ENCODE data around the gene PCYT2. TPM values are rescaled to one million over a fixed set of nuclear protein-coding genes. Genes with fewer than 3 reads are reported as not detected.

PCYT2 gene
- total RNA-seq, 4 donors from 2014 or later = 18.4 to 45.8 (median 34.4) TPM

DNA sequence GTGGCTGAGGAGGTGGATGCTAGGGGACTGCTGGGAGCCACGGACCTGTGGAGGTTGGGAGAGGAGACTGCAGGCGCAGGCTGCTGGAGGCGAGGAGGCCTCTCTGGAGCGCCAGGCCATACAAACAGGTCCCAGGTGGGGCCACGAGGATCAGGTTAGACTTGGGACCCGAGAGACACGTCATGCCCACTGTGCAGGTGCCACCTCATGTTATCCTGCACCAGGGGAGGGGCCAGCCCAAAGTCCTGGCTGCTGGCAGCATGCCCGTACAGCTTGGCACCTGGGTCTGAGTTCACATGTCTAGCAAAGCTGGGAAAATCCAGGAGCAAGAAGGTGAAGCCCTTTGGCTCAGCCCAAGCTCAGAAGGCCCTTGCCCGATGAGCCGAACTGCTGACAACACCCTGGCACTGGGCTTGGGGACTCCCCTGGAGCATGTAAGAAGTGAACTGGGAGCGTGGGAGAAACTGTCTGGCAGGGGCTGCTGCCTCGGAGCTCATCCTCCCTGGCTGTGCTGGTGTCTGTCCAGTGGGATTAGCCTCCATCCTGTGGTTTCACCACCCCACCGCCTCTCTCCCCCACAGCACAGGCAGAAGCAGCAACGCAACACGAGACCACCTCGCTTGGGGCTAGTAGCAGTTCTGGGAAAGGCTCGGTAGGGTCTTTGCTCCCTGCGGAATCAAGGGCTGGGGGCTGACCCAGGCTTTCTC, 45.3 kb downstream of the PCYT2 start:
- Histone ChIP-seq H3K27ac (peak overlapping the region in 3 of 4 donors; percentile 27 to 99 (median 98)), H3K4me1 (peaks cover 0 to 74% (median 36%) of the 10 kb centered on the region in 3 donors)
- WGBS, 2 donors (ENCODE audit: low coverage in 1 of 2) = no CpG with 5 or more reads among the region's 18 CpGs

DNA sequence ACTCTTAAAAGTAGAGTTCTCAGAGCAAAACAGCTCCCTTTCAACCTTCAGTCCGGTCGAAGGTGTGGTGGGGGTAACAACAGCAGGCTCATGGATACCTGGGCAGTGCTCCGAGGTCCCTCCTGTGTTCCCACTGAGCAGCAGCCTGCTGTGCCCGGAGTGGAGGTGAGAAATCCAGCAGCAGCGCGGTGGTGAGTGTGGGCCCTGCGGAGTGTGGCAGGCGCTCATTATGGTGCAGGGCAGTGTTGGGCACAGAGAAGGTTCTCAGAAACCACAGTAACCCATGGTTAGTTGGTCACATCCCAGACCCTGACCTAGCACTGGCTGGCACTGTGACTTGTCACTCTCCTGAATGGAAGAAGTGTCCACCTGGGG, 45.9 kb downstream of the PCYT2 start:
- no peak for ATAC-seq
- WGBS, 2 donors (ENCODE audit: low coverage in 1 of 2) = 93 to 100% methylated on average over 3 to 6 of the region's 8 CpGs
- H3K4me1 ChIP-seq = peaks cover 0 to 72% (median 36%) of the 10 kb centered on the region in 3 donors
- H3K4me3 ChIP-seq = no peak overlapping the region
- TF ChIP-seq EP300 (IDR thresholded peaks at IDR 0.05) = no peak
- TF ChIP-seq POLR2A (IDR thresholded peaks at IDR 0.05) = no peak
- TF ChIP-seq, protein P1, sequence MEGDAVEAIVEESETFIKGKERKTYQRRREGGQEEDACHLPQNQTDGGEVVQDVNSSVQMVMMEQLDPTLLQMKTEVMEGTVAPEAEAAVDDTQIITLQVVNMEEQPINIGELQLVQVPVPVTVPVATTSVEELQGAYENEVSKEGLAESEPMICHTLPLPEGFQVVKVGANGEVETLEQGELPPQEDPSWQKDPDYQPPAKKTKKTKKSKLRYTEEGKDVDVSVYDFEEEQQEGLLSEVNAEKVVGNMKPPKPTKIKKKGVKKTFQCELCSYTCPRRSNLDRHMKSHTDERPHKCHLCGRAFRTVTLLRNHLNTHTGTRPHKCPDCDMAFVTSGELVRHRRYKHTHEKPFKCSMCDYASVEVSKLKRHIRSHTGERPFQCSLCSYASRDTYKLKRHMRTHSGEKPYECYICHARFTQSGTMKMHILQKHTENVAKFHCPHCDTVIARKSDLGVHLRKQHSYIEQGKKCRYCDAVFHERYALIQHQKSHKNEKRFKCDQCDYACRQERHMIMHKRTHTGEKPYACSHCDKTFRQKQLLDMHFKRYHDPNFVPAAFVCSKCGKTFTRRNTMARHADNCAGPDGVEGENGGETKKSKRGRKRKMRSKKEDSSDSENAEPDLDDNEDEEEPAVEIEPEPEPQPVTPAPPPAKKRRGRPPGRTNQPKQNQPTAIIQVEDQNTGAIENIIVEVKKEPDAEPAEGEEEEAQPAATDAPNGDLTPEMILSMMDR (IDR thresholded peaks at IDR 0.05) = no peak
- no peak for TF ChIP-seq POLR2AphosphoS5 (IDR thresholded peaks at IDR 0.05)
- H3K27ac ChIP-seq = peak overlapping the region in 3 of 4 donors; percentile 27 to 99 (median 98)
- no peaks in the 10 kb centered on the region for H3K9me3 ChIP-seq
- H3K36me3 ChIP-seq = peaks cover 0 to 42% of the 10 kb centered on the region in 2 donors
- H3K27me3 ChIP-seq = no peaks in the 10 kb centered on the region

More for the DNA sequence above, 45.3 kb downstream of the PCYT2 start:
- Histone ChIP-seq H3K9me3 (no peaks in the 10 kb centered on the region), H3K4me3 (no peak overlapping the region), H3K27me3 (no peaks in the 10 kb centered on the region), H3K36me3 (peaks cover 0 to 42% of the 10 kb centered on the region in 2 donors)
- TF ChIP-seq POLR2A (IDR thresholded peaks at IDR 0.05) (no peak), POLR2AphosphoS5 (IDR thresholded peaks at IDR 0.05) (no peak), EP300 (IDR thresholded peaks at IDR 0.05) (no peak)
- TF ChIP-seq, protein P1 (IDR thresholded peaks at IDR 0.05) = no peak
- no peak for ATAC-seq

DNA sequence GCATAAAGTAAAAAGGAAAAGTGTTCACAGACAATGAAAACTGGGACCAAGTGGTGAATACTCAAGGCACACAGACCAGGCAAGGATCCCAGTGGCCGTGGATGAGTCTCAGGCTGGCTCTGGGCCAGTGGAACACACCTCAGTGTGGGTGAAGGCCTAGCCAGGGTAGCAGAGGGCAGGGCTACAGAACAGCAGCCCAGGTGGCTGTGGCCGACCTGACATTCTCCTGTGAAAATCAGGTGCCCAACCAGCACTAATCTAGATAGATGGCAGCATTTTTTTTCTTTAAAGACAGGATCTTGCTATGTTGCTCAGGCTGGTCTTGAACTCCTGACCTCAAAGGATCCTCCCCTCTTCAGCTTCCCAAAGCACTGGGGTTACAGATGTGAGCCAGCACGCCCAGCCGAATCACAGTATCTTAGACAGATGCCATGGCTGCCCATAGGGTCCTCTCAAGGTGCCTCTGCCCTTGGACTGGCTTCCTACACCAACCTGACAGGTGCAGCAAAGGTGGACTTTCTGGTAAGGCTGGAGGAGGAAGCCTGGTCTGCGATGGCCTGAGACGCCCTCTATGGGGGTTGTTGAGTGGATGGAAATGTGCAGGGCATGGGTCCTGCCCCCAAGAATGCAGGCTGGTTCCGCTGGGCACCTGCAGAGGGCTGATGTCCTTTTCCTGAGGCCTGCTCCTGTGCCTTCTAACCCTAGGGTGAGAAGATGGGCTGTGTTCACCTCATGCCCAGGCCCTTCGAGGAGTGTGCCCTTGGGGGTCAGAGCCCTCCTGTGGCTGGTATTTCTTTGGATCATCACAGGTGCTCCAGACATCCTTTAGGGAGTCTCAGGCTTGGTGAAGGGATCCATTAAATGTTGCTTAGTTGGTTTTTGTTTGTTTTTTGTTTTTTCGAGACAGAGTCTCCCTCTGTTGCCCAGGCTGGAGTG, 47.1 kb downstream of the PCYT2 start:
- no peak for TF ChIP-seq POLR2A (IDR thresholded peaks at IDR 0.05)
- TF ChIP-seq, protein P1 (IDR thresholded peaks at IDR 0.05) = no peak
- no peak for TF ChIP-seq EP300 (IDR thresholded peaks at IDR 0.05)
- TF ChIP-seq POLR2AphosphoS5 (IDR thresholded peaks at IDR 0.05) = no peak
- peaks cover 0 to 69% (median 30%) of the 10 kb centered on the region in 3 donors for H3K4me1 ChIP-seq
- H3K36me3 ChIP-seq = peaks cover 0 to 34% of the 10 kb centered on the region in 2 donors
- H3K27ac ChIP-seq = peak overlapping the region in 2 of 4 donors; percentile 6 to 22
- 61 to 69% methylated on average over 4 to 6 of the region's 9 CpGs for WGBS, 2 donors (ENCODE audit: low coverage in 1 of 2)
- ATAC-seq = no peak
- H3K27me3 ChIP-seq = no peaks in the 10 kb centered on the region
- no peak overlapping the region for H3K4me3 ChIP-seq
- H3K9me3 ChIP-seq = no peaks in the 10 kb centered on the region

DNA sequence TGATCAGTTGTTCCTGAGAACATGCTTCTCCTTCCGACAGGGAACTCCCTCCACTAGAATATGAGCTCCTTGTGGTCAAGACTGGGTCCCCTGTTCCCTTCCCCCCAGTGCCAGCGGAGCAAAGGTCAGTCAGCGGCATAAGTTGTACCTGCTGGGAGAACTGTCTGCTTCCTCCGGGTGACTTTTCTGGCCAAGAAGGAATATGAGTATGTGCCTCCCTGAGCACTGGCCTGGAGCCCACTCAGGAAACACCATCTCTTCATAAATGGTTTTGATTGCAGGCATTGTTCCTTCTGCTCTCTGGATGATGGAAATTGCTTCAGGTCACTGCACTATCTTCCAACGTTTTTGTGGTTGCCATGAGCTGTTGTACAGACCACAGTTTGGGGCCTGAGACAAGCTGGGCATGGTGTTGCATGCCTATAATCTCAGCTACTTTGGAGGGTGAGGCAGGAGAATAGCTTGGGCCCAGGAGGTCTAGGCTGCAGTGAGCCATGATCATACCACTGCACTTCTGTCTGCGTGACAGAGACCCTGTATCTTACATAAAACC, 48.0 kb downstream of the PCYT2 start:
- no peak for ATAC-seq
- 53 to 73% methylated on average over 2 to 3 of the region's 6 CpGs for WGBS, 2 donors (ENCODE audit: low coverage in 1 of 2)
- H3K4me1 ChIP-seq = peaks cover 0 to 69% (median 32%) of the 10 kb centered on the region in 3 donors
- H3K36me3 ChIP-seq = peaks cover 0 to 34% of the 10 kb centered on the region in 2 donors
- no peak overlapping the region for H3K27ac ChIP-seq
- no peak for TF ChIP-seq POLR2A (IDR thresholded peaks at IDR 0.05)
- TF ChIP-seq POLR2AphosphoS5 (IDR thresholded peaks at IDR 0.05) = no peak
- TF ChIP-seq, protein P1 (IDR thresholded peaks at IDR 0.05) = no peak
- TF ChIP-seq EP300 (IDR thresholded peaks at IDR 0.05) = no peak
- no peak overlapping the region for H3K4me3 ChIP-seq
- H3K27me3 ChIP-seq = no peaks in the 10 kb centered on the region
- no peaks in the 10 kb centered on the region for H3K9me3 ChIP-seq
